RWPE2 (cell line): ENCODE results near the gene EEFSEC.

Experiments used
- ATAC-seq: fragments of 200-7000 bp; cut with Tn5 transposase; 3 replicates; pipeline ENCODE4 v1.9.1; 2021; ENCODE audit warnings: low read depth
- DNase-seq: peaks from one replicate; pipeline ENCODE4 v3.0.0-alpha.2; 2020; ENCODE audit warnings: low spot score
- H3K27ac ChIP-seq: fragments of 450-650 bp; 2 replicates; pipeline ENCODE4 v1.5.1; 2017; ENCODE audit warnings: mild to moderate bottlenecking; ENCODE audit not compliant: poor library complexity, severe bottlenecking
- H3K27me3 ChIP-seq: fragments of 250-450 bp; sonication (Bioruptor Pico); 2 replicates; pipeline ENCODE4 v1.5.1; 2021; ENCODE audit warnings: mild to moderate bottlenecking, moderate library complexity; ENCODE audit not compliant: insufficient read depth, poor library complexity, severe bottlenecking
- H3K36me3 ChIP-seq: fragments of 250-450 bp; sonication (Bioruptor Pico); 2 replicates; pipeline ENCODE4 v1.5.1; 2020; ENCODE audit warnings: low read depth, mild to moderate bottlenecking, moderate library complexity
- H3K4me1 ChIP-seq: fragments of 250-450 bp; sonication (Bioruptor Pico); 2 replicates; pipeline ENCODE4 v1.5.1; 2021; ENCODE audit warnings: mild to moderate bottlenecking, moderate library complexity; ENCODE audit not compliant: insufficient read depth, poor library complexity, severe bottlenecking
- H3K4me3 ChIP-seq: fragments of 250-450 bp; sonication (Bioruptor Pico); 2 replicates; pipeline ENCODE4 v1.5.1; 2021; ENCODE audit warnings: mild to moderate bottlenecking, moderate library complexity; ENCODE audit not compliant: severe bottlenecking
- H3K9me3 ChIP-seq: fragments of 250-450 bp; sonication (Bioruptor Pico); 2 replicates; pipeline ENCODE4 v1.5.1; 2021; ENCODE audit warnings: mild to moderate bottlenecking, moderate library complexity; ENCODE audit not compliant: severe bottlenecking
- CTCF ChIP-seq: fragments of 450-650 bp; IDR thresholded peaks from one replicate; pipeline ENCODE4 v1.5.1; 2017; ENCODE audit warnings: mild to moderate bottlenecking, moderate library complexity; ENCODE audit not compliant: poor library complexity, severe bottlenecking

The EEFSEC gene, protein sequence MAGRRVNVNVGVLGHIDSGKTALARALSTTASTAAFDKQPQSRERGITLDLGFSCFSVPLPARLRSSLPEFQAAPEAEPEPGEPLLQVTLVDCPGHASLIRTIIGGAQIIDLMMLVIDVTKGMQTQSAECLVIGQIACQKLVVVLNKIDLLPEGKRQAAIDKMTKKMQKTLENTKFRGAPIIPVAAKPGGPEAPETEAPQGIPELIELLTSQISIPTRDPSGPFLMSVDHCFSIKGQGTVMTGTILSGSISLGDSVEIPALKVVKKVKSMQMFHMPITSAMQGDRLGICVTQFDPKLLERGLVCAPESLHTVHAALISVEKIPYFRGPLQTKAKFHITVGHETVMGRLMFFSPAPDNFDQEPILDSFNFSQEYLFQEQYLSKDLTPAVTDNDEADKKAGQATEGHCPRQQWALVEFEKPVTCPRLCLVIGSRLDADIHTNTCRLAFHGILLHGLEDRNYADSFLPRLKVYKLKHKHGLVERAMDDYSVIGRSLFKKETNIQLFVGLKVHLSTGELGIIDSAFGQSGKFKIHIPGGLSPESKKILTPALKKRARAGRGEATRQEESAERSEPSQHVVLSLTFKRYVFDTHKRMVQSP

DNA sequence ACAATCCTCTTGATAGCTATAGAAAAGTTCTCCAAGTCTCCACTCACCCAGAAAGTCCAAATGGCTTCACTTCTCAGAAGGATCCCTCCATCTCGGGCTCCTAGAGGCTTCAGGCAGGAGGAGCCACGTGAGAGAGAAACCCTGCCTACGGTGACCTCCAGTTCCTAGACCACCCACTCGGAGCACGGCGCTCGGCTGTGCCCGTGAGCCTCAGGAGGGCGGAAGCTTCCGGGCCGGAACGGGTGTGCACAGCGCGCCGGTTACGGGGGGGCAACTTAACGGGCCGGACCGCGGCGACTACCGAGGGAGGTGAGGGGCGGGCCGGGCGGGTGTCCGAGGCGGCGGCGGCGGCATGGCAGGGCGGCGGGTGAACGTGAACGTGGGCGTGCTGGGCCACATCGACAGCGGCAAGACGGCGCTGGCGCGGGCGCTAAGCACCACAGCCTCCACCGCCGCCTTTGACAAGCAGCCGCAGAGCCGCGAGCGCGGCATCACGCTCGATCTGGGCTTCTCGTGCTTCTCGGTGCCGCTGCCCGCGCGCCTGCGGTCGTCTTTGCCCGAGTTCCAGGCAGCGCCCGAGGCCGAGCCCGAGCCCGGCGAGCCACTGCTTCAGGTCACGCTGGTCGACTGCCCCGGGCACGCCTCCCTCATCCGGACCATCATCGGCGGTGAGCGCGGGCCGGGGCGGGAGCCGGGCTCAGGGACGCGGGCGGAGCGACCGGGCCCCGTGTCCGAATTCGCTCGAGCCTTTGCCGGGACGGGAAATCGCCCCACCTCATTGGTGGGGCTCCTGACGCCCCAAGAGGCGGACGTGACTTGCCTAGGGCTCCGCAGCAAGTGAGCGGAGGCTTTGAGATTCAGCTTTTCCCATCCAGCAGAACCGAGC lies at the start of gene EEFSEC:
Gene EEFSEC (plus strand): TSS at position 326 of the 886 bp plus-strand sequence. CDS start 27 bp downstream, at position 353.
- DNase-seq (peak; percentile 81), ATAC-seq (peak; percentile 91)
- Histone ChIP-seq H3K9me3 (no peaks in the 10 kb centered on the region), H3K4me1 (peaks cover 4% of the 10 kb centered on the region), H3K36me3 (peaks cover 18% of the 10 kb centered on the region), H3K27me3 (no peaks in the 10 kb centered on the region), H3K27ac (peak within 1 kb of the TSS; percentile 58), H3K4me3 (peak within 1 kb of the TSS; percentile 97)
- no peak for TF ChIP-seq CTCF

- Histone ChIP-seq H3K9me3 (no peaks in the 10 kb centered on the region), H3K4me3 (no peak overlapping the region), H3K4me1 (peaks cover 8% of the 10 kb centered on the region), H3K36me3 (peaks cover 88% of the 10 kb centered on the region), H3K27ac (no peak overlapping the region), H3K27me3 (no peaks in the 10 kb centered on the region)
- ATAC-seq (no peak), DNase-seq (no peak)
- TF ChIP-seq CTCF: no peak
Observed at GRCh38 chr3:128107834-128108233, 45.4 kb upstream of the EEFSEC start.

DNA sequence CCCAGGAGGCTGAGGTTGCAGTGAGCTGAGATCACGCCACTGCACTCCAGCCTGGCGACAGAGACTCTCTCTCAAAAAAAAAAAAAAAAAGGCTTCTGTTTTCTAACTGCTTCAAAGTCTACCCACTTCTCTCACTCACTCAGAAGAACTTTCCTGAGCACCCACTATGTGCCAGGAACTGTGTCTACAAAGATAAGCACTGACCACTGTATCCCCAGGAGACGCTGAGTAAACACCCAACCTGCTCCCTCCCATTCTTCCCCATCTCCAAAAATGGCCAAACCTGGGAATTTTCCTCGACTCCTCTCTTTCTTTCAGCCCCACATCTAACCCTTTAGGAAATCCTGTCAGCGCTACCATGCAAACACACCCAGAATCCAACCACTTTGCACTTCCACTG lies 42.1 kb upstream of the EEFSEC start:
- ATAC-seq (no peak), DNase-seq (no peak)
- Histone ChIP-seq H3K9me3 (no peaks in the 10 kb centered on the region), H3K4me1 (peaks cover 9% of the 10 kb centered on the region), H3K27me3 (no peaks in the 10 kb centered on the region), H3K27ac (no peak overlapping the region), H3K4me3 (no peak overlapping the region), H3K36me3 (peaks cover 82% of the 10 kb centered on the region)
- no peak for TF ChIP-seq CTCF

GRCh38 chr3:128112357-128112968 lies 40.8 kb upstream of the EEFSEC start:
- peak; percentile 96 for ATAC-seq
- H3K4me1 ChIP-seq: peaks cover 9% of the 10 kb centered on the region
- DNase-seq: no peak
- no peak overlapping the region for H3K4me3 ChIP-seq
- peaks cover 80% of the 10 kb centered on the region for H3K36me3 ChIP-seq
- peak; percentile 8 for TF ChIP-seq CTCF
- H3K27me3 ChIP-seq: no peaks in the 10 kb centered on the region
- H3K27ac ChIP-seq: no peak overlapping the region
- H3K9me3 ChIP-seq: no peaks in the 10 kb centered on the region
